ENCODE data around the gene TMPRSS11A.

TMPRSS11A gene, protein sequence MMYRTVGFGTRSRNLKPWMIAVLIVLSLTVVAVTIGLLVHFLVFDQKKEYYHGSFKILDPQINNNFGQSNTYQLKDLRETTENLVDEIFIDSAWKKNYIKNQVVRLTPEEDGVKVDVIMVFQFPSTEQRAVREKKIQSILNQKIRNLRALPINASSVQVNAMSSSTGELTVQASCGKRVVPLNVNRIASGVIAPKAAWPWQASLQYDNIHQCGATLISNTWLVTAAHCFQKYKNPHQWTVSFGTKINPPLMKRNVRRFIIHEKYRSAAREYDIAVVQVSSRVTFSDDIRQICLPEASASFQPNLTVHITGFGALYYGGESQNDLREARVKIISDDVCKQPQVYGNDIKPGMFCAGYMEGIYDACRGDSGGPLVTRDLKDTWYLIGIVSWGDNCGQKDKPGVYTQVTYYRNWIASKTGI

DNA sequence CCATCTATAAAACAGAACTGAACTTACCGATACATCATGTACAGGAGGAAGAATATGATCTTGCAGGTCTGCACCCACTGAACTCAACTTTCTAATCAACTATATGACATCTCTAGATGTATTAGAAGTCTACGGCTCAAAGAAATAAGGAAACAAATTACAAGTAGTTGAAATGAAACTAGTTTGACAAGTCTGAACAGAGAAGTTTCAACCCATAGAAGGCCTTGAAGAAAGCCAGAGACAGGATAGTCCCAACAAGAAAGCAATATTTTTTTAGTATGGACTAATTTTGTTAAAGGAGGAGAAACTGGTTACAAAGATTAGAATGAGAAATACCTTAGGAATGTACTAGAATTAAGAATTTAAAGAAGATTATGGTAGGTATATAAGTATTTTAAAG is at the start of gene TMPRSS11A:
Gene TMPRSS11A (minus strand): TSS at position 138 of the 400 bp plus-strand sequence. CDS start 100 bp downstream, at position 38.
- DNase-seq: no peak

DNA sequence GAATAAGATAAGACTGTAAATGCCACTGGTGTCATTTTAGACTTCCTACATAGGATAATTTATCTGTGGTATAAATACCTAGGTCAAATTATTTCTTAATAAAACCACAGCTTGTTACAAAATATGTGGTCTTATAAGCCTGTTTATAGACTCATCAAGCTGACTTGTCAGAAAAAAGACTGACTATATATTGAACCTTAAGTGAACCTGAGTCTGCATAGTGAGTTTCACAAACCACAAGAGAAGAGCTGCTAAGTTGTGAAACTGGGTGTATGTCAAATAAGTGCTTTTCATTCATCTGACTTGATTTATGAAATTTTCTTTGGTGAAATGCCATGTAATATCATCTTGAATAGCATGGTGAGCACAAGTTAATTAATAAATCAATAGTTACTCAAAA is 48.4 kb upstream of the TMPRSS11A start:
- no peak for DNase-seq

GRCh38 chr4:68002906-68003305 is 39.6 kb upstream of the TMPRSS11A start:
- DNase-seq: no peak

GRCh38 chr4:67996127-67996526 is 32.8 kb upstream of the TMPRSS11A start:
- DNase-seq: no peak

- DNase-seq: no peak
These were observed 25.7 kb upstream of the TMPRSS11A start for GRCh38 chr4:67988991-67989390.

DNA sequence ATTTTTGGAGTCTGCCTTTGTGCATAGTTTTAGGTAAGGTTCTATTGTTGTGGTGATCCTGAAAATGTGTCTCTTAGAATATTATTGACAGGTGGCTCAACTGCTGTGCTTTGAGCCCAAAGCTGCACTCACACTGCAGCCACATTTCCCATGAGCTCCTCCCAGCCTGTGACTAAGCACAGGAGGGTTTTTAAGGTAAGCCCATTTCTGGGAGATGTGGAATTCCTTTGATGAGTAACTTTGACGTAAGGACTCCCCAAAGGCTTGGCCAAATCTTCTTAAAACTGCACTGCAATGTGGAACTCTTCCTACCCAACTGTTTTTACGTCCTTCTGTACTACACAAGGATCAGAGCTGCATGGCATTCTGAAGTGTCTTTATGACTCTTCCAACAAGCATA is 20.0 kb upstream of the TMPRSS11A start:
- DNase-seq: no peak

DNA sequence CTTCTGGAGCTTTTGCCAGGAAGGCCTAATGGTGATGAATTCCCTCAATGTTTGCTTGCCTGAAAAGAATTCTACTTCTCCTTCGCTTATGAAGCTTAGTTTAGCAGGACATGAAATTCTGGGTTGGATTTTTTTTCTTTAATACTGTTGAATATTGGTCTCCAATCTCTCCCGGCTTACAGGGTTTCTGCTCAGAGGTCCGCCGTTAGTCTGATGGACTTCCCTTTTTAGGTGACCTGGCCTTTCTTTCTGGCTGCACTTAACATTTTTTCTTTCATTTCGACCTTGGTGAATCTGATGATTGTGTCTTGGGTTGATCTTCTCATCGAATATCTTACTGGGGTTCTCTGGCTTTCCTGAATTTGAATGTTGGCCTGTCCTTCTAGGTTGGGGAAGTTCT is 17.2 kb upstream of the TMPRSS11A start:
- no peak for DNase-seq

GRCh38 chr4:67973608-67974007 is 10.3 kb upstream of the TMPRSS11A start:
- no peak for DNase-seq

DNA sequence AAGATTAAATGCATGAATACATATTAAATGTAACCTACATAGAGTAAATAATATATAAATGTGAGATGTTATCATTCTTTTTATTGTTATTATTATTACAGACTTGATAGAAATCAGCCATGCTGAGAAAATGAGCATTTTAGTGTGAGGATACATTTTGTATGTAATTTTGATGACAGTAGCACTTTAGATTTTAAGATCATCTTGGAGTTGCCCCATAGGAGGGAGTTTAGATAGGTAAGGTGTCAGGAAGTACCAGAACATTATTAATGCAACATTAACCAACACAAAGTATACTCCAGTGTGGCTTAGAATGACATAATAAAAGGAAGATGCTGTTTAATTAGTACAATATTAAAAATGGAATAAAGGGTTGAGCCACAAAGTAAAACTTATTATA is 8.4 kb downstream of the TMPRSS11A start:
- no peak for DNase-seq

DNA sequence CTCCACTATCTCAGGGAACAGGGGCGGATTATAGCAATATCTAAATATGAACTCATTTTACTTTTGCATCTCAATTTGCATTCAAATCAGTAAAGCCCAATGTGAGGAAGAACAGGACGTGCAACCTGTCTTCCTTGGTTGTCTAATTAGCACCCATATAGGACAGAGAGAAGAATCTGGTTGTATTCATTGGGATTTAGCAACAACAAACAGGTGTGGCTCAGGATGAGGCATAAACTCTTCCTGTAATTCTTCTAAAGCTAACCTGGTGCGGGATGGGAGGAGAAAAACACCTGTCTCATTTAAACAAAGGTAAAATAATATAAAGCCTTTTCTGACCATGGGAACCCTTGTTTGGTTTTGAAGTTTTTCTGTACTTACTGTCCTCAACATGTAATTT is 22.2 kb downstream of the TMPRSS11A start:
- DNase-seq: no peak

GRCh38 chr4:67940506-67940905 is 22.8 kb downstream of the TMPRSS11A start:
- no peak for DNase-seq

GRCh38 chr4:67939195-67939594 is 24.1 kb downstream of the TMPRSS11A start:
- no peak for DNase-seq

- no peak for DNase-seq
These were observed 27.4 kb downstream of the TMPRSS11A start for GRCh38 chr4:67935888-67936287.

- peak in 1 of 2 experiments; percentile 31 for DNase-seq
These were observed 28.7 kb downstream of the TMPRSS11A start for GRCh38 chr4:67934628-67935027.

- DNase-seq: no peak
These were observed 29.5 kb downstream of the TMPRSS11A start for GRCh38 chr4:67933755-67934154.

DNA sequence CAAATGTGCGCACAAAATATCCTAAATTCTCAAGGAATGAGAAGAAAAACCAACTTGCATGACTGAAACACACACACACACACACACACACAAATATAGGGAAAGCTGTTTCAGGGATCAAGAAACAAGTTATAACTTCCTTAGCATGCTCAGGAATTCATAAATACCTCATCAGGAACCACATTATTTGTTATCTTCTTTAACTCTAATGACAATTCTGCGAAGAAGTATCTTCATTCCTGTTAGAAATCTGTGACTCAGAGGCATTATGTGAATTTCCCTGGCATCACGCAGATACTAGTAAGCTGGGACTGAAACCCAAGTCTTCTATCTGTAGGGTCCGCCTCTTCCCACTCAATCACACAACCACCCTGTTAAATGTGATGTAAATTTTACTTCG is 30.3 kb downstream of the TMPRSS11A start:
- no peak for DNase-seq

DNA sequence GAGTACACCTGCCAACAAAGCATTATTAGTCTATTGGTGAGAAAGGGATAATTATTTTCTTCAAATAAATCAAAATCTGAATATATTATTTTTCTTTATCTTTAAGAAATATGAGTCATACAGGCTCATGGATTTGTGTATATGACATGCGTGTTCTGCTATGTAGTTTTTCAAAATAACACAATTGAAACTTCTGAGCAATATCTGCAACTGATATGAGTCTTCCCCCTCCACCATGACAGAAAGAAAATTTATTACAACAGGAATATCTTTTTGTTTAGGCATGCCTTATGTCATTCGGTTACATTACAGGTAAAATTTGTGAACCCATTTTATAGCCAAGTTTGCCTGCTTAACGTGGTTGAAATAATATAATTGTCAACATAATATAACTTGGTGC is 32.0 kb downstream of the TMPRSS11A start:
- no peak for DNase-seq

GRCh38 chr4:67929426-67929825 is 33.9 kb downstream of the TMPRSS11A start:
- DNase-seq: no peak

- no peak for DNase-seq
These were observed 34.7 kb downstream of the TMPRSS11A start for GRCh38 chr4:67928546-67928945.

DNA sequence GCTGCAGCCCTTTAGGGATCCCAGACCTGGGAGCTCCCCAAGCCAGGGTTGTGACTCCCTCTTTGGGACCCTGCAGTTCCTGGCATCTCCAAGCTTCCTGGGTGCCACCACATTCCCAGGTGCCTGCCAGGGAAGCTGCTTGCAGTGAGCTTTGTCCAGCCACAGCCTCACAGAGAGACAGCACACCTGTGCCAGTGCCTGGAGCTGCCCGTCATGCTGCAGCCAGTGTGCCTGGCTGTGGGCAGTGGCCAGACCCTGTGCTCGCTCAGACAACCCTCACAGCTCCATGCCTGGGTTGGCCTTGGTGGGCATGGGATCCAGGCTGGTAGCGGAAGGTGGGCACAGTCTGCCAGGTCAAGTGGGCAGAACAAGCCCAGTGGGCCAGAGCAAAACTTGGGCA is 36.0 kb downstream of the TMPRSS11A start:
- no peak for DNase-seq

DNA sequence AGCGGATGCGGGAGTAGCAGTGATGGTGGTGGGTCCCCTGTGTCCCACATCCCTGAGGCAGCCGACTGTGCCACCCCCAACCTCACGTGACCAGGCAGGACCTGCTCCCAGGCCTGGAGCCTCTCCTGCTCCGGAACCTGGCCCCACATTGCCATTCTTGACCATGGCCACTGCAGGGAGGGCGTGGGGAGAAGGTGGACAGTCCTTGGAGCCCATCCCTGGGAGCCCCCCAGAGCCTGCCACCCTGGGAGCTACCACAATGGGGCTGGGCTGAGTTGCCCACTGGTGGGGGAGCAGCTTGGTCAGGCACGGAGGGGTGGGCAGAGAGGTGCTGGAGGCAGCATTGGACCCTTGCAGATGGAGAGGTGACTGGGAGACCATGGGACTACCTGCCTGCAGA is 36.8 kb downstream of the TMPRSS11A start:
- DNase-seq: no peak

- DNase-seq: no peak
These were observed 40.6 kb downstream of the TMPRSS11A start for GRCh38 chr4:67922697-67923096.

GRCh38 chr4:67918428-67918827 is 44.9 kb downstream of the TMPRSS11A start:
- no peak for DNase-seq

DNA sequence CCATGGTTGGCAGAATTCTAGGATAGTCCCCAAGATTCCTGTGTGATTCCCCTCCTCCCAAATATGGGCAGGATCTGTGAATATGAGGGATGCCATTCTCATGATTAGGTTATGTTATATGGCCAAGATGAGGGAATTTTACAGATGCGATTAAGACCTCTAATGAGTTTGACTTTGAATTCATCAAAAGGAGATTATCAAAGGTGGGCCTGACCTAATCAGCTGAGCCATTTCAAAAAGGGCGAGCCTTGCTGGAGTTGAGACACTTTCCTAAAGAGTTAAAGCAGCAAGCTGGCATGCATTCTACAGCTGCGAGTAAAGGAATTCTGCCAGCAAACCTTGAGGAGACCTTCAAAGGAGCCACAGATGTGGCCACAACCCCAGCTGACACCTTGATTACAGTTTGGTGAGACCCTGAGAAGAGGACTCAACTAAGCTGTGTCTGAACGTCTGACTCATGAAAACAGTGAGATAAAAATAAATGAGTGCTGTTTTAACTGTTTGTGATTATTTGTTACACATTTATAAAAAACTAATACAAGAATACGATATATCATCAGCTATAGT is 47.8 kb downstream of the TMPRSS11A start:
- DNase-seq: no peak

DNA sequence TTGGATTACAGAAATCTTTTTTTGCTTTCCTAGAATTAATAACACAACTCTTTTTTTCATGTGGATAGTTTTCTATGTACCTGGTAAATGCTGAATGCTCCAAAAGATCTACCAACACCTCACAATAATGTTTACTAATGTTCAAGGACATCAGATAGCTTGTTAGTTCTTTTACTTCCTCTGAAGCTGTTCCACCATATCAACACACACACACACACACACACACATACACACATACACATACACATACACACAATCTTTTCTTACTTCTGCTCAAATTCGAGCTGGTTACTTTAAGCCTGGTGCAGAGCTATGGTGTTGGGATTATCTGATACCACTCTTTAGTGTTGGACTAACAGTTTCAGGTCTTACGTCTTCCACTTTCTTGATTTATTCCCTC is 51.2 kb downstream of the TMPRSS11A start:
- DNase-seq: no peak

Measured in SHP77 (cell line).